ENCODE data around the gene IMPDH1.

The IMPDH1 gene

DNA sequence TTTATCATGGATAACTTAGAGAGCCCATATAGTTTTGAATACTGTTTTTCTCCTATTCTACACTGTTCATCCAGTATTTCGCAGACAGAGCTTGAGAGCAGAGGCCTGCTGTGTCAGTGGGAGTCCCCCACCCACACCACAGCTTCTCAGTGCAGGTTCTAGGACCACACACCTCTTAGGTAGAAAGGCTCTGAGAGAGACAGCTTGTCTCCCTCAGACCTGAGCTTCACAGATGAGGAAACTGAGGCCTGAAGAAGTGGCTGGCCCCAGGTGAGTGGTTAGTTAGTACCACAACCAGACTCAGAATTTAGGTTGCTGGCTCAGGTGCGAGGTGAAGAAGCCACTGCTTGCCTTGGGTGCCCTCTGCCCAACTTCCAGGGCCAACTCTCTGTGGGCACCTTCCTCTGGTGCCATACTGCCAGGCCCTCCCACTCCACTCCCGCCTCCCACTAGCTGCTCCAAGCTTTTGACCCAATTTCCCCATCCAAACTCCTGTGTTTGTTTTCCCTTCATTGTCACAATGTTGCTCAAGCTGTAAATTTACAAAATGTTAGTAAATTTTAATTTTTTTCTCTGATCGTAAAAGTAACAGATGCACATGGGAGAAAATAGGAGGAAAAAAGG lies 38.3 kb upstream of the IMPDH1 start:
- TF ChIP-seq, protein P1, sequence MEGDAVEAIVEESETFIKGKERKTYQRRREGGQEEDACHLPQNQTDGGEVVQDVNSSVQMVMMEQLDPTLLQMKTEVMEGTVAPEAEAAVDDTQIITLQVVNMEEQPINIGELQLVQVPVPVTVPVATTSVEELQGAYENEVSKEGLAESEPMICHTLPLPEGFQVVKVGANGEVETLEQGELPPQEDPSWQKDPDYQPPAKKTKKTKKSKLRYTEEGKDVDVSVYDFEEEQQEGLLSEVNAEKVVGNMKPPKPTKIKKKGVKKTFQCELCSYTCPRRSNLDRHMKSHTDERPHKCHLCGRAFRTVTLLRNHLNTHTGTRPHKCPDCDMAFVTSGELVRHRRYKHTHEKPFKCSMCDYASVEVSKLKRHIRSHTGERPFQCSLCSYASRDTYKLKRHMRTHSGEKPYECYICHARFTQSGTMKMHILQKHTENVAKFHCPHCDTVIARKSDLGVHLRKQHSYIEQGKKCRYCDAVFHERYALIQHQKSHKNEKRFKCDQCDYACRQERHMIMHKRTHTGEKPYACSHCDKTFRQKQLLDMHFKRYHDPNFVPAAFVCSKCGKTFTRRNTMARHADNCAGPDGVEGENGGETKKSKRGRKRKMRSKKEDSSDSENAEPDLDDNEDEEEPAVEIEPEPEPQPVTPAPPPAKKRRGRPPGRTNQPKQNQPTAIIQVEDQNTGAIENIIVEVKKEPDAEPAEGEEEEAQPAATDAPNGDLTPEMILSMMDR (IDR thresholded peaks at IDR 0.05; ENCODE audit: insufficient read depth, low read depth, low read length, missing control alignments), result no peak
- DNase-seq (ENCODE audit: low read depth), result no peak
- no peak overlapping the region for H3K4me3 ChIP-seq (ENCODE audit: low read depth, low read length)

DNA sequence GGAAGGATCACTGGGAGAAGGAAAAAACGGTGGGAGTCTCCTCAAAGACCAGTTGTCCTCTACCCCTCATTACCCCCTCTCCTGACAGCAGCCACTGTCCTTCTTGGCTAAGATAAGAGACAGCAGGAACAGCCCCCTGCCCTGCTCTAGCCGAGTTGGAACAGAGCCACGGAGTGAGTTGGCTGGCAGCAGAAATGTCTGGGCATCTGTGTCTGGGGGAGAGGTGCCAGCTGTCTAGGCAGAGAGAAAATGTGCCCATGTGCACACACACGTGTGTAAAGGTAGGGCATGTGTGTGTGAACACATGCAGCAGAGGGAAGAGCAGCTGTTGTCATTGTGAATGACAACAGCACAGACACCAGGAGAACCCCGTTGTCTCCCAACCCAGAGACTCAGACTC lies 36.5 kb upstream of the IMPDH1 start:
- H3K4me3 ChIP-seq (ENCODE audit: low read depth, low read length), result no peak overlapping the region
- TF ChIP-seq, protein P1 (IDR thresholded peaks at IDR 0.05; ENCODE audit: insufficient read depth, low read depth, low read length, missing control alignments), result no peak
- DNase-seq (ENCODE audit: low read depth), result no peak

DNA sequence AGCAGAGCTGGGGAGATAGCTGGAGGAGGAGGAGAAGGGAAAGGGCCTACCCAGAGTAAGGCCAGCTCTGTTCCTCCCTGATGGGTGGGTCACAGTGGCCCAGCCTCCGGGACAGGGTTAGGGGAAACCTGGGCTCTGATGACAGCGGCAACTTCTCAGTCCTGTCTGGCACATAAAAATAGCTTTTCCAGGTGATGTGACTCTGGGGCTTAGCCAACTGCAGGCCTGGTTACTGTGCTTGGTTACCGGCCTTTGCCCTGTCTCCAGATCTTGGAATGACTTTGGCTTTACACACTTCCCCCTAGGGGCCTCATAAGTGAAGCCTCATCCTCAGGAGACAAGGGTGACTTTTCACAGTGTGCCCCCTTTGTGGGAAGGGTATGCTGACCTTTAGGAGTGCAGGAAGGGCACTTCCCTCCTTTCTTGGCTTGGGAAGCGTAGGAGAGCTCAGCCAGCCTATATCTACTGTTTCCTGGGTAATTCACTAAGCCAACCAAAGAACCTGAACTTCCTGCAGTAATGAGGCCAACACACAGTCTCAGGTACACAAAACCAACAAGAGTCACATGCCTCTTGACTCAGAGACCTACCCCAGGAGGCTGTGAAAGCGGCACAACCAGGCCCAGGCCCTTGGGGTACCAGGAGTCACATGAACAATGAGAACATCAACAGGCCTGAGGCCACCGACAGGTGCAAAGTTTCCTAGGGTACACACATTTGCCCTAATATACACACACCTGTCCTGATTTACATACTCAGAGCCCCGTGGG lies 34.2 kb upstream of the IMPDH1 start:
- no peak for DNase-seq (ENCODE audit: low read depth)
- H3K4me3 ChIP-seq (ENCODE audit: low read depth, low read length), result no peak overlapping the region
- TF ChIP-seq, protein P1 (IDR thresholded peaks at IDR 0.05; ENCODE audit: insufficient read depth, low read depth, low read length, missing control alignments), result no peak

DNA sequence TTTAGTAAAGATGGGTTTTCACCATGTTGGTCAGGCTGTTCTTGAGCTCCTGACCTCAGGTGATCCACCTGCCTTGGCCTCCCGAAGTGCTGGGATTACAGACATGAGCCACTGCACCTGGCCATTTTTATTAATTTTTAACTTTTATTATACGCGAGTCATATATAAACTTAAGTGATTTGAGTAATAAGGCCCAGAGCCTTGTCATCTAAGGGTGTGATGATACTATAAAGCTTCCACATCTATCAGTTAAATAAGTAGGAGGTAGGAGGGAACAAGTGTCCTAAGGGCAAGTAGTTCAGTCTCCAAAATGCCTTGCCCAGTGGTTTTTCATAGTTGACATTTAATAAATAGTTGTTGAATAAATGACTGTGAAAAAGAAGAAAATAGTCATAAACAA lies 32.6 kb upstream of the IMPDH1 start:
- no peak for DNase-seq (ENCODE audit: low read depth)
- H3K4me3 ChIP-seq (ENCODE audit: low read depth, low read length), result no peak overlapping the region
- TF ChIP-seq, protein P1 (IDR thresholded peaks at IDR 0.05; ENCODE audit: insufficient read depth, low read depth, low read length, missing control alignments), result no peak

DNA sequence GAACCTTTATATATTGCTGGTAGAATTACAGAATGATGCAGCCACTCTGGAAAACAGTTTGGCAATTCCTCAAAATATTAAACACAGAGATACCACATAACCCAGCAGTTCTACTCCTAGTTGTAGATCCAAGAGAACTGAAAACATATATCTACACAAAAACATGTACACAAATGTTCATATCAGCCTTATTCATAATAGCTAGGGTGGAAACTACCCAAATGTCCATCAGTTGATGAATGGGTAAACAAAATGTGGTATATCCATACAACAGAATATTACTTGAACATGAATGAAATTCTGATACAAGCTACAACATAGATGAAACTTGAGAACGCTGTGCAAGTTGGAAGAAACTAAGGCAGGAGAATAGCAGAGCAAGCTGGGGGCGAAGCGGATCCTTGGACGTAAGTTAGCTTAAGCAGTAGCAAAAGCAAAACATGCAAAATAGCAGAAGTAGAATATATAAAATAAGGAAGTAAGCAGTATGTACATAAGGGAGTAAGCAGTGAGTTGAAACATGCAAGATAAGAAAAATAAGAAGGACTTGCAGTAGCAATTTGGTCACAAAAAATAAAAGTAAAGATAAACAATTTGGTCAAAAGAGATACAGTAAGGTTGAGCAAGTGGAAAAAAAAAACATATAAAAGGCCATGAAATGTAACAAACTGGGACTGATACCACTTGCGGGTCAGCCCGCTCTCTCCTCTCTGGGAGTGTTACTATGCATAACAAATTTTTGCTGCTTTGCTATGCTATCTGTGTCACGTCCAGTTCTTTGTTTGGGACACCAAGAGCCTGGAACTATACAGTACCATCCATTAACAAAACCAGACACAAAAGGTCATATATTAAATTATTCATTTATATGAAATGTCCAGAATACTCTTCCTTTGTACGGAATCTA lies 27.9 kb upstream of the IMPDH1 start:
- TF ChIP-seq, protein P1 (IDR thresholded peaks at IDR 0.05; ENCODE audit: insufficient read depth, low read depth, low read length, missing control alignments), result no peak
- no peak for DNase-seq (ENCODE audit: low read depth)

DNA sequence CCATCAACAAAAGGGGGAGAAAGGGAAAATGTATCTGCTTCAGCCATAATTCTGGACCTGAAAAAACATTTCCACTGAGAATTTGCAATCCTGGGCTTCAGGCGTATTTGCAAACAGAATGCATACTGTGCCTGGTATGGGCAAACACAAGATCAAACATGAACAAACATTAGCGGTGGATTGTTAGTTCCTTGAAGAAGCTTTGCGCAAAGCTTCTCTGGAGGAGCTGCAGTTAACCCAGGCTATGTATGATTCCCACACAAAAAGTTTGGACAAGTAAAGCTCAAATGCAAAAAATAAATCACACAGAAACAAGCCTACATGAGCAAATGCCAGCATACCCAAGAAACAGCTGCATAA lies 25.5 kb upstream of the IMPDH1 start:
- no peak for DNase-seq (ENCODE audit: low read depth)
- TF ChIP-seq, protein P1 (IDR thresholded peaks at IDR 0.05; ENCODE audit: insufficient read depth, low read depth, low read length, missing control alignments), result no peak
- no peak overlapping the region for H3K4me3 ChIP-seq (ENCODE audit: low read depth, low read length)

More for the DNA sequence above, 27.9 kb upstream of the IMPDH1 start:
- H3K4me3 ChIP-seq (ENCODE audit: low read depth, low read length), result no peak overlapping the region

Measured in GM12865 (cell line).